ENCODE measurements around the gene FIGLA. TPM values are rescaled to one million over a fixed set of nuclear protein-coding genes. Genes with fewer than 3 reads are reported as not detected.

FIGLA gene
- total RNA-seq, 6 experiments from 2014 or later = not detected

- no peak for TF ChIP-seq CTCF (IDR thresholded peaks at IDR 0.05)
- Mint-ChIP-seq H3K27ac (no peak overlapping the region), H3K36me3 (ENCODE audit: low read depth) (no peaks in the 10 kb centered on the region), H3K4me1 (ENCODE audit: low read depth) (no peaks in the 10 kb centered on the region), H3K4me3 (no peak overlapping the region), H3K27me3 (ENCODE audit: insufficient read depth) (peaks cover 13% of the 10 kb centered on the region), H3K9me3 (no peaks in the 10 kb centered on the region)
- DNase-seq = no peak
These were observed 34.3 kb downstream of the FIGLA start for GRCh38 chr2:70756128-70756527.

GRCh38 chr2:70753902-70754301 is 36.5 kb downstream of the FIGLA start:
- H3K9me3 Mint-ChIP-seq = no peaks in the 10 kb centered on the region
- TF ChIP-seq CTCF (IDR thresholded peaks at IDR 0.05) = no peak
- no peaks in the 10 kb centered on the region for H3K36me3 Mint-ChIP-seq (ENCODE audit: low read depth)
- H3K27ac Mint-ChIP-seq = no peak overlapping the region
- no peaks in the 10 kb centered on the region for H3K4me1 Mint-ChIP-seq (ENCODE audit: low read depth)
- DNase-seq = no peak
- no peak overlapping the region for H3K4me3 Mint-ChIP-seq
- H3K27me3 Mint-ChIP-seq (ENCODE audit: insufficient read depth) = peaks cover 16% of the 10 kb centered on the region; the same call in 1 of the 2 replicates

DNA sequence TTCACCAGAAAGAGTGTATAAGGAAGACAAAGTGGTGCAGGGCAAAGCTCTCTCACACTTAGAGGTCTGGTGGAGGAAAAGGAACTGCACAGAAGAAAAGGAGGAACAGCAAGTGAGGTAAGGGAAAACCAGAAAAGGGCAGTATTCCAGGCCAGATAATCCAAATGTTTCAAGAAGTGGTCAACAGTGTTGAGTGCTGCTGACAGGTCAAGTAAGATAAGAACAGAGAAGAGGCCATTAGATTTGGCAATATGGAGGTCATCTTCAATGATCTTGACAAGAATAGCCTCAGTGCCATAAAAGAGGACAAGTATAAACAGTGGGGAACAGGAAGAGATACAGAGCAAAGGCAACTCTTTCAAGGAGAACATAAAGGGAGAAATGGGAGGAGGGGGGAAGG is 37.4 kb downstream of the FIGLA start:
- DNase-seq = no peak
- no peaks in the 10 kb centered on the region for H3K4me1 Mint-ChIP-seq (ENCODE audit: low read depth)
- no peaks in the 10 kb centered on the region for H3K9me3 Mint-ChIP-seq
- H3K4me3 Mint-ChIP-seq = no peak overlapping the region
- H3K27ac Mint-ChIP-seq = no peak overlapping the region
- no peaks in the 10 kb centered on the region for H3K36me3 Mint-ChIP-seq (ENCODE audit: low read depth)
- peaks cover 11% of the 10 kb centered on the region; the same call in 1 of the 2 replicates for H3K27me3 Mint-ChIP-seq (ENCODE audit: insufficient read depth)
- no peak for TF ChIP-seq CTCF (IDR thresholded peaks at IDR 0.05)

GRCh38 chr2:70752396-70752795 is 38.0 kb downstream of the FIGLA start:
- Mint-ChIP-seq H3K27me3 (ENCODE audit: insufficient read depth) (peaks cover 11% of the 10 kb centered on the region; the same call in 1 of the 2 replicates), H3K9me3 (no peaks in the 10 kb centered on the region), H3K4me3 (no peak overlapping the region), H3K27ac (no peak overlapping the region), H3K36me3 (ENCODE audit: low read depth) (no peaks in the 10 kb centered on the region), H3K4me1 (ENCODE audit: low read depth) (no peaks in the 10 kb centered on the region)
- TF ChIP-seq CTCF (IDR thresholded peaks at IDR 0.05) = no peak
- no peak for DNase-seq

- Mint-ChIP-seq H3K9me3 (no peaks in the 10 kb centered on the region), H3K4me3 (no peak overlapping the region), H3K36me3 (ENCODE audit: low read depth) (no peaks in the 10 kb centered on the region), H3K27me3 (ENCODE audit: insufficient read depth) (peaks cover 11% of the 10 kb centered on the region; the same call in 1 of the 2 replicates), H3K4me1 (ENCODE audit: low read depth) (no peaks in the 10 kb centered on the region), H3K27ac (no peak overlapping the region)
- DNase-seq = no peak
- TF ChIP-seq CTCF (IDR thresholded peaks at IDR 0.05) = no peak
These were observed 38.6 kb downstream of the FIGLA start for GRCh38 chr2:70751881-70752280.

DNA sequence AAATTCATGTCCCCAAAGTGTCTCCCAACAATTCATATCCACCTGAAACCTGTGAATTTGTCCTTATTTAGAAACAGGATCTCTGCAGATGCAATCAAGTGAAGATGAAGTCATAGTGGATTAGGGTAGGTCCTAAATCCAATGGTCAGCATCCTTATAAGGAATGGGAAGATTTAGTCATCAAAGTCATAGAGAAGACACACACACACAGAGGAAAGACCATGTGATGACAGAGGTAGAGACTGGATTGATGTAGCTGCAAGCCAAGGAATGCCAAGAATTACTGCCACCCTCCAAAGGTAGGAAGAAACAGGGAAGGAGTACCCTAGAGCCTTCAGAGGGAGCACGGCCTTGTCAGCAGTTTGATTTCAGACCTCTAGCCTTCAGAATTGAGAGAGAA is 40.1 kb downstream of the FIGLA start:
- Mint-ChIP-seq H3K4me3 (no peak overlapping the region), H3K27me3 (ENCODE audit: insufficient read depth) (peaks cover 9% of the 10 kb centered on the region; the same call in 1 of the 2 replicates), H3K36me3 (ENCODE audit: low read depth) (no peaks in the 10 kb centered on the region), H3K4me1 (ENCODE audit: low read depth) (no peaks in the 10 kb centered on the region), H3K9me3 (no peaks in the 10 kb centered on the region), H3K27ac (no peak overlapping the region)
- DNase-seq = no peak
- no peak for TF ChIP-seq CTCF (IDR thresholded peaks at IDR 0.05)

Data from HFFc6 (cell line).